Measurements from ENCODE around the gene C21orf91.
A peak's percentile ranks its signal among the peaks of the same experiment; 100 is the strongest.

The C21orf91 gene

DNA sequence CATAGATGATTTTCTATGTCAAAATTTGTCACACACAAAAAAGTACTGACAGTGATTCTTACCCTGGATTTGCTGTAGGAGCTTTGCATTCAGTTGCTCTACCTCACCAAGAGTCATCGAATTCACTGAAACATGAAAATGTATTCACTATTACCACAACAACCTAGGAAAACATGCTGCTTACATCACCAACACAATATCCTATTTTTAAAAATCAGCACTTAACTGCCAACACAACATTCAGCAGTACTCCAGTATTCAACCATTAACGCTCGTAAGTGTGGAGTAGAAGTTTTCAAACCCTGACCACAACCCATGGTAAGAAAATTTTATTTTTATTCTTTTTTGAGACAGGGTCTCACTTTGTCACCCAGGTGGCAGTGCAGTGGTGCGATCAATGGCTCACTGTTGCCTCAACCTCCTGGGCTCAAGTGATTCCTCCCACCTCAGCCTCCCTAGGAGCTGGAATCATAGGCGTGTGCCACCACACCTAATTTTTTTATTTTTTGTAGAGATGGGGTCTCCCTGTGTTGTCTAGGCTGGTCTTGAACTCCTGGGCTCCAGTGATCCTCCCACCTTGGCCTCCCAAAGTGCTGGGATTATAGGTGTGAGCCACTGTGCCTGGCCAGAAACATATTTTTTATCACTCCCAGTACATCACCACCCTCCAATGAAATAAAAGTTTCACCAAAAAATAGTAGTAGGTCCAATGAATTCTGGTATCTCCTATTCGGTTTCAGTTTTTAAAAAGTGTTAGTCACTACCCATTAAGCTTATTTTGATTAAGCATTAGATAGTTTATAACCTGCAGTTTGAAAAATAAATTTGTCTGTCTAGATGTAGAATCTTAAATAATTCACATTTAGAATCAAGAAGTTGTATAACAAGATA lies 23.8 kb downstream of the C21orf91 start:
- Histone ChIP-seq H3K36me3 (ENCODE audit: insufficient read depth) (no peaks in the 10 kb centered on the region), H2AFZ (ENCODE audit: low read depth) (no peak overlapping the region), H3K9ac (no peak overlapping the region), H4K20me1 (ENCODE audit: insufficient read depth) (no peaks in the 10 kb centered on the region), H3K4me2 (no peak overlapping the region; the same call in 1 of the 2 replicates), H3K79me2 (ENCODE audit: insufficient read depth, low read depth) (no peaks in the 10 kb centered on the region; the same call in 1 of the 2 replicates), H3K4me1 (ENCODE audit: low read depth, poor library complexity, severe bottlenecking) (peaks cover 85% of the 10 kb centered on the region), H3K4me3 (IDR thresholded peaks at IDR 0.05; ENCODE audit: insufficient read depth, low read depth, low read length) (no peak overlapping the region), H3K27ac (peak overlapping the region; percentile 70; the same call in 1 of the 2 replicates), H3K27me3 (ENCODE audit: insufficient read depth, low read depth) (no peaks in the 10 kb centered on the region)
- TF ChIP-seq, protein P1, sequence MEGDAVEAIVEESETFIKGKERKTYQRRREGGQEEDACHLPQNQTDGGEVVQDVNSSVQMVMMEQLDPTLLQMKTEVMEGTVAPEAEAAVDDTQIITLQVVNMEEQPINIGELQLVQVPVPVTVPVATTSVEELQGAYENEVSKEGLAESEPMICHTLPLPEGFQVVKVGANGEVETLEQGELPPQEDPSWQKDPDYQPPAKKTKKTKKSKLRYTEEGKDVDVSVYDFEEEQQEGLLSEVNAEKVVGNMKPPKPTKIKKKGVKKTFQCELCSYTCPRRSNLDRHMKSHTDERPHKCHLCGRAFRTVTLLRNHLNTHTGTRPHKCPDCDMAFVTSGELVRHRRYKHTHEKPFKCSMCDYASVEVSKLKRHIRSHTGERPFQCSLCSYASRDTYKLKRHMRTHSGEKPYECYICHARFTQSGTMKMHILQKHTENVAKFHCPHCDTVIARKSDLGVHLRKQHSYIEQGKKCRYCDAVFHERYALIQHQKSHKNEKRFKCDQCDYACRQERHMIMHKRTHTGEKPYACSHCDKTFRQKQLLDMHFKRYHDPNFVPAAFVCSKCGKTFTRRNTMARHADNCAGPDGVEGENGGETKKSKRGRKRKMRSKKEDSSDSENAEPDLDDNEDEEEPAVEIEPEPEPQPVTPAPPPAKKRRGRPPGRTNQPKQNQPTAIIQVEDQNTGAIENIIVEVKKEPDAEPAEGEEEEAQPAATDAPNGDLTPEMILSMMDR (conservative IDR thresholded peaks at IDR 0.05; ENCODE audit: low read depth, low read length) = no peak

DNA sequence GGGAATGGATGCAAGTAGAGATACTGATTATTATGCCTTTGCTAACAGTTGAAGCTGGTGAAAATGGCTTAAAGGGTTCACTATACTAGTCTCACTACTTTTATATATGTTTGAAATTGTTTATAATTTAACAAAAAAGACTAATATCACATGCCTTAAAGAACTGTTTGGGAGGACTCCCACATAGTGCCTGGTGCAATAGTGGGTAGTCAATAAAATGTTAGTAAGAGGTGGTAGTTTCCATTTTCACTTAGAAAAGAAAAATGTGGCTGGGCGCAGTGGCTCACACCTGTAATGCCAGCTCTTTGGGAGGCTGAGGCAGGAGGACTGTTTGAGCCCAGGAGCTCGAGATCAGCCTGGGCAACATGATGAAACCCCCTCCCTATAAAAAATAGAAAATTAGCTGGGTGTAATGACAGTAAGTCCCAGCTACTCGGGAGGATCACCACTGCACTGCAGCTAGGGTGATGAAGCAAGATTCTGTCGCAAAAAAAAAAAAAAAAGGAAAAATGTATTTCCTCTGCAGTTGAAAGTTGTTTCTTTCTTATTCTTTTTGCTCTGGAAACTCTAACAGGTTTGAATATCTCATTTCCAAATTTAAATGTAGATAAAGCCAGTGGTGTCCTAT lies 24.5 kb downstream of the C21orf91 start:
- Histone ChIP-seq H3K27me3 (ENCODE audit: insufficient read depth, low read depth) (no peaks in the 10 kb centered on the region), H3K4me2 (peak overlapping the region; percentile 88), H4K20me1 (ENCODE audit: insufficient read depth) (no peaks in the 10 kb centered on the region), H3K36me3 (ENCODE audit: insufficient read depth) (no peaks in the 10 kb centered on the region), H3K4me3 (IDR thresholded peaks at IDR 0.05; ENCODE audit: insufficient read depth, low read depth, low read length) (no peak overlapping the region), H3K9ac (peak overlapping the region; percentile 50; the same call in 1 of the 2 replicates), H3K79me2 (ENCODE audit: insufficient read depth, low read depth) (no peaks in the 10 kb centered on the region; the same call in 1 of the 2 replicates), H3K4me1 (ENCODE audit: low read depth, poor library complexity, severe bottlenecking) (peaks cover 93% of the 10 kb centered on the region), H2AFZ (ENCODE audit: low read depth) (peak overlapping the region; percentile 24; the same call in 1 of the 2 replicates), H3K27ac (peak overlapping the region; percentile 70; the same call in 1 of the 2 replicates)
- TF ChIP-seq, protein P1 (conservative IDR thresholded peaks at IDR 0.05; ENCODE audit: low read depth, low read length) = no peak

DNA sequence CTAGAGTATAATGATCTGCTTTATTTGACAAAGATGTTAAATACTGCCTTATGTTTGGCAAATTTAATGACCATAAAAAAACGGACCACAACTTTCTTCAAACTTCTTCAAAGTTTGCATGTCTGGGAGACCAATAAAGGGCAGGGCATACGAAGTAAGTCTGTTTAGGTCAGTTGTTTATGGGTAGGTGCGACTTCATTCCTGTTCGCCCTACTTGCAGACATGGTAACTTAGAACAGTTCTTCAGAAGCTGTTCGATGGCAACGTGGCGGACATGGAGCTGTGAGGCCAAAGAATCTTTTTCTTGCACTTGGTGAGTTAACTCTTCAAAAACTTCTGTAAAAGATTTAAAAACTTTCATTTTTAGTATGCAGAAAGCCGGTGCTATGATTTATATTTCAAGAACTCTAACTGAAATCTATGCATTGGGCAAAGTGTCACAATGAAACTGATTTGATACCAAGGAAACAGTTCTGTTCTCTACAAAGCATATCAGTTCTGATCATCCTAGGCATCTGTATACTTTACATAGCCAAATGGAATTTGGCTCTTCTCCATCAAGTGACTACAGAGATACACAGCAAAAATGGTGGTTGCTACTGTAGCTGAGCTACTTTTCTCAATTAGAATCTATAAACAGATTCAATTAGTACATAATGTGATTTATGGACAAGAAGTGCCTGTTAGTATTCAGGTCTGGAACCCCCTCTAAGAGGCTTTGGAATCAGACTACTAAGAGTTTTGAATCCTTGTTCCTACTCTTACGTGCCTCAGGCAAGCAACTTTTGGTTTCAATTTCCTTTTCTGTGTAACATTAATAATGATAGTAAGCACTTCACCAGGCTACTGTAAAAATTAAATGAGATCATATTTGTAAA lies 25.7 kb downstream of the C21orf91 start:
- H3K4me1 ChIP-seq (ENCODE audit: low read depth, poor library complexity, severe bottlenecking) = peaks cover 97% of the 10 kb centered on the region
- no peaks in the 10 kb centered on the region for H4K20me1 ChIP-seq (ENCODE audit: insufficient read depth)
- H3K4me3 ChIP-seq (IDR thresholded peaks at IDR 0.05; ENCODE audit: insufficient read depth, low read depth, low read length) = no peak overlapping the region
- no peaks in the 10 kb centered on the region for H3K79me2 ChIP-seq (ENCODE audit: insufficient read depth, low read depth)
- H2AFZ ChIP-seq (ENCODE audit: low read depth) = peak overlapping the region; percentile 24; the same call in 1 of the 2 replicates
- H3K27ac ChIP-seq = peak overlapping the region; percentile 70
- H3K9ac ChIP-seq = peak overlapping the region; percentile 50; the same call in 1 of the 2 replicates
- TF ChIP-seq, protein P1 (conservative IDR thresholded peaks at IDR 0.05; ENCODE audit: low read depth, low read length) = no peak
- no peaks in the 10 kb centered on the region for H3K27me3 ChIP-seq (ENCODE audit: insufficient read depth, low read depth)
- H3K36me3 ChIP-seq (ENCODE audit: insufficient read depth) = no peaks in the 10 kb centered on the region
- H3K4me2 ChIP-seq = peak overlapping the region; percentile 88

DNA sequence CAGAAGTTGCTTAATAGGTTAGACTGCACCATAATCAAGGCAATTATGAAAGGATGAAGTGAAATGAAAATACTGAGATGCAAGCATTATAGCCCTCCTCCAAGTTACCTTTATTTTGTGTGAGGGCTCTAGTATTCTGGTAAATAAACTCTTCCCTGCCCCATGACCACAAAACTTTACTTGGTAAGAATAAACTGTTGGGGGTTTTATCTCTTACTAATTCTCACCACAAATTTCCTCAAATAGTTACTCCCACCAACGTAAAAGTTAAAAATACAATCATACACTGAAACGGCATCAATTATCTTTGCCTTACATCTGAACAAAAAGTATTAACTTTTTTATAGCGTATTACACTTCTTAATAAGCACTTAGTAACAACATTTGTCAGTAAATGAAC lies 29.5 kb downstream of the C21orf91 start:
- Histone ChIP-seq H3K27ac (peak overlapping the region; percentile 53), H3K36me3 (ENCODE audit: insufficient read depth) (no peaks in the 10 kb centered on the region), H3K4me2 (peak overlapping the region; percentile 52), H3K79me2 (ENCODE audit: insufficient read depth, low read depth) (no peaks in the 10 kb centered on the region), H3K4me1 (ENCODE audit: low read depth, poor library complexity, severe bottlenecking) (peaks cover 98% of the 10 kb centered on the region), H2AFZ (ENCODE audit: low read depth) (no peak overlapping the region), H3K9ac (no peak overlapping the region), H3K27me3 (ENCODE audit: insufficient read depth, low read depth) (no peaks in the 10 kb centered on the region), H4K20me1 (ENCODE audit: insufficient read depth) (no peaks in the 10 kb centered on the region), H3K4me3 (IDR thresholded peaks at IDR 0.05; ENCODE audit: insufficient read depth, low read depth, low read length) (no peak overlapping the region)
- TF ChIP-seq, protein P1 (conservative IDR thresholded peaks at IDR 0.05; ENCODE audit: low read depth, low read length) = no peak
